ENCODE data around the gene TTC14.

Gene TTC14

GRCh38 chr3:180601688-180602666, at the start of gene TTC14:
TTC14 (plus strand) TSS chr3:180602163; CDS start chr3:180602262, 99 bp downstream.
- DNase-seq (ENCODE audit: low read depth in 2 of 2): peak; percentile 96 to 97
- TF ChIP-seq, protein P1, sequence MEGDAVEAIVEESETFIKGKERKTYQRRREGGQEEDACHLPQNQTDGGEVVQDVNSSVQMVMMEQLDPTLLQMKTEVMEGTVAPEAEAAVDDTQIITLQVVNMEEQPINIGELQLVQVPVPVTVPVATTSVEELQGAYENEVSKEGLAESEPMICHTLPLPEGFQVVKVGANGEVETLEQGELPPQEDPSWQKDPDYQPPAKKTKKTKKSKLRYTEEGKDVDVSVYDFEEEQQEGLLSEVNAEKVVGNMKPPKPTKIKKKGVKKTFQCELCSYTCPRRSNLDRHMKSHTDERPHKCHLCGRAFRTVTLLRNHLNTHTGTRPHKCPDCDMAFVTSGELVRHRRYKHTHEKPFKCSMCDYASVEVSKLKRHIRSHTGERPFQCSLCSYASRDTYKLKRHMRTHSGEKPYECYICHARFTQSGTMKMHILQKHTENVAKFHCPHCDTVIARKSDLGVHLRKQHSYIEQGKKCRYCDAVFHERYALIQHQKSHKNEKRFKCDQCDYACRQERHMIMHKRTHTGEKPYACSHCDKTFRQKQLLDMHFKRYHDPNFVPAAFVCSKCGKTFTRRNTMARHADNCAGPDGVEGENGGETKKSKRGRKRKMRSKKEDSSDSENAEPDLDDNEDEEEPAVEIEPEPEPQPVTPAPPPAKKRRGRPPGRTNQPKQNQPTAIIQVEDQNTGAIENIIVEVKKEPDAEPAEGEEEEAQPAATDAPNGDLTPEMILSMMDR (IDR thresholded peaks at IDR 0.05; ENCODE audit: low read depth, low read length): no peak
- H3K4me3 ChIP-seq (replicated peaks in 1 of 2; ENCODE audit: low read depth in 2 of 2, low read length in 2 of 2): peak within 1 kb of the TSS; percentile 85 to 97

DNA sequence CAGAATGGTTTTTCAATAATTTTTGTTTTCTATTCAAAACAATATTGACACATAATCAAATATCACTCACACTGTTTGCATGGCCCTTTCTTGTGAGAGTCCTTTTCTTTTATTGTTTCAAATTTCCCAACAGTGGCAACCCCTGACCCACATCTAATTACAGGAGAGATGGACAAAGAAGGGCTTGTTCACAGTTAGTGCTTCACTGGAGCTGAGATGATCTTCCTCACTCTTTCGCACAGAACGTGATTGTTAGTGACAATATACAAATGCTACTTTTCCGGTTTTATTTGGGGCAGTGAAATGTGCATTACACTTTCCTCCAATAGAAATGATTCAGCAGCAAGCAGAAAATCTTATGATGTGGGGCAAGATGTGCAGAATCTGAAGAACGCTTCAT, 38.6 kb upstream of the TTC14 start:
- DNase-seq (ENCODE audit: low read depth in 2 of 2): no peak
- no peak overlapping the region for H3K4me3 ChIP-seq (replicated peaks in 1 of 2; ENCODE audit: low read depth in 2 of 2, low read length in 2 of 2)
- TF ChIP-seq, protein P1 (IDR thresholded peaks at IDR 0.05; ENCODE audit: low read depth, low read length): no peak

- H3K4me3 ChIP-seq (replicated peaks in 1 of 2; ENCODE audit: low read depth in 2 of 2, low read length in 2 of 2): no peak overlapping the region
- DNase-seq (ENCODE audit: low read depth in 2 of 2): no peak
- TF ChIP-seq, protein P1 (IDR thresholded peaks at IDR 0.05; ENCODE audit: low read depth, low read length): no peak
Measured at GRCh38 chr3:180564676-180565075, 37.3 kb upstream of the TTC14 start.

DNA sequence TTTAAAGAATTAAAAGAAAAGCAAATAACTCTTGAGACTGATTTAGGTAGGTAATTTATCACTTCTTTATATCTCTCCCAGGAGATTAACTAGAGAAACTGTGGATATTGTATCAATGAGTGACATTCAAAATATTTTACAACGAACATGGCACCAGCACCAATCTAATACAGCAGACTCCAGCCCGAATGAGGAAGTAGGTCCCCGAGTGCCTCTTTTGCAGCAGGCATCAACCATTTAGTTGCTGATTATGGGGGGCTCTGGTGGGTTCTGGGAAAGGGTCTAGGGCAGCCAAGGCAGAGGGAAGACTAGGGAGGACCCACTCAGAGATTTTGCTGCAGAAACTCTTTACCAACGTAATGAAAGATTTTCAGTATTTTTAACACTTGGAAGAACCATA, 31.7 kb upstream of the TTC14 start:
- H3K4me3 ChIP-seq (replicated peaks in 1 of 2; ENCODE audit: low read depth in 2 of 2, low read length in 2 of 2): no peak overlapping the region
- DNase-seq (ENCODE audit: low read depth in 2 of 2): no peak
- TF ChIP-seq, protein P1 (IDR thresholded peaks at IDR 0.05; ENCODE audit: low read depth, low read length): no peak

GRCh38 chr3:180571831-180572598, 29.9 kb upstream of the TTC14 start:
- TF ChIP-seq, protein P1 (IDR thresholded peaks at IDR 0.05; ENCODE audit: low read depth, low read length): no peak
- no peak overlapping the region for H3K4me3 ChIP-seq (replicated peaks in 1 of 2; ENCODE audit: low read depth in 2 of 2, low read length in 2 of 2)
- no peak for DNase-seq (ENCODE audit: low read depth in 2 of 2)

- no peak for DNase-seq (ENCODE audit: low read depth in 2 of 2)
- no peak overlapping the region for H3K4me3 ChIP-seq (replicated peaks in 1 of 2; ENCODE audit: low read depth in 2 of 2, low read length in 2 of 2)
- TF ChIP-seq, protein P1 (IDR thresholded peaks at IDR 0.05; ENCODE audit: low read depth, low read length): no peak
Measured at GRCh38 chr3:180575571-180575970, 26.4 kb upstream of the TTC14 start.

Data from cardiac fibroblast (primary cell).